RWPE1 (cell line): Measurements from ENCODE around the gene RASIP1.
"Not testable (repeated sequence)": the region's sequence is repeated elsewhere in the genome, so short reads cannot be mapped to it uniquely, and the experiment has no call there.

Experiments used
- CTCF ChIA-PET: fragments of 350-600 bp; sonication (Branson Sonifier 250); formaldehyde crosslinking; extraction: SDS; loops from one replicate; lab custom pipeline; 2021; lab: Yijun Ruan, JAX
- POLR2A ChIA-PET: fragments of 400-600 bp; formaldehyde crosslinking; extraction: SDS; loops from one replicate; lab custom pipeline; 2020; ENCODE audit warnings: antibody characterized with exemption; ENCODE audit not compliant: low non-redundant PET; lab: Yijun Ruan, JAX
- DNase-seq: peaks from one replicate; pipeline ENCODE4 v3.0.0; 2012; ENCODE audit warnings: low spot score
- H3K27ac ChIP-seq: fragments of 450-650 bp; 2 replicates; pipeline ENCODE4 v1.5.1; 2017
- TF ChIP-seq, protein P1 (sequence below): fragments of 450-650 bp; conservative IDR thresholded peaks from 2 replicates; pipeline ENCODE4 v1.5.1; 2017; ENCODE audit warnings: low read depth, mild to moderate bottlenecking

The RASIP1 gene

DNA sequence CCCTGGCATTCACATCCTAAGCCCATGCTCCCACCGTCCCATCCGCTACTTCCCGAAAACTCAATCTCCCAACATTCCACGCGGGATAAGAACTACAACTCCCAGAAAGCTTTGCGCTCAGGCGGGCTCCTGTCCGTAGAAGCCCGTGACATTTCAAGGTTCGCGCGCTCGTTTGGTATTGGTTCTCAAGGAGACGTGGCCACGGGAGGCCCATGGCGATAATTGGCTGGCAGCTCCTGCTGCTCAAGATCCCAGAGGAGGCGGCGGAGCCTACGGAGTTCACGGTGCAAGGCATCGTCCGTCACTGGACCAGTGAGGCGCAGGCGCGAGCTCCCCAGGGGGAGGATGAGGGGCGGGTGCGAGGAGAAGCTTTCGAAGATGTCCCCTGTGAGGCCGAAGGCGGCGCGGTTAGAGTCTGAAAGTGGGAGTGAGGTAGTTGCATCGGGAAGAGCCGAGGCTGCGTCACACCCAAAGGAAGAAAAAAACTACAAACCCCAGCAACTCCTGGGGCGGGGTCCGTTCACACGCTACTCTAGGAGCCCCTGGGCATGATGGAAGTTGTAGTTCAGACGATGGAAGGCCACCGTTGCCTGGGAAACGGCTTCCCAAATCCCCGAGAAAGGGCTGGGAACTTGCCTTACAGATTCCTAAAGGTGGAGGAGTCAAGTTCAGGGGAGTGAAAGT lies 19.7 kb downstream of the RASIP1 start:
- ChIA-PET CTCF (interaction anchor here (0.6 to 1.4 kb wide), 2 partner anchors 18 to 115 kb away, joined by 4 to 7 read pairs; partner anchors contain the start of gene HSD17B14), POLR2A (interaction anchor here (0.7 kb wide), 1 partner anchor 75 kb away, joined by 3 read pairs; the partner anchor contains the start of gene CA11)
- TF ChIP-seq, protein P1, sequence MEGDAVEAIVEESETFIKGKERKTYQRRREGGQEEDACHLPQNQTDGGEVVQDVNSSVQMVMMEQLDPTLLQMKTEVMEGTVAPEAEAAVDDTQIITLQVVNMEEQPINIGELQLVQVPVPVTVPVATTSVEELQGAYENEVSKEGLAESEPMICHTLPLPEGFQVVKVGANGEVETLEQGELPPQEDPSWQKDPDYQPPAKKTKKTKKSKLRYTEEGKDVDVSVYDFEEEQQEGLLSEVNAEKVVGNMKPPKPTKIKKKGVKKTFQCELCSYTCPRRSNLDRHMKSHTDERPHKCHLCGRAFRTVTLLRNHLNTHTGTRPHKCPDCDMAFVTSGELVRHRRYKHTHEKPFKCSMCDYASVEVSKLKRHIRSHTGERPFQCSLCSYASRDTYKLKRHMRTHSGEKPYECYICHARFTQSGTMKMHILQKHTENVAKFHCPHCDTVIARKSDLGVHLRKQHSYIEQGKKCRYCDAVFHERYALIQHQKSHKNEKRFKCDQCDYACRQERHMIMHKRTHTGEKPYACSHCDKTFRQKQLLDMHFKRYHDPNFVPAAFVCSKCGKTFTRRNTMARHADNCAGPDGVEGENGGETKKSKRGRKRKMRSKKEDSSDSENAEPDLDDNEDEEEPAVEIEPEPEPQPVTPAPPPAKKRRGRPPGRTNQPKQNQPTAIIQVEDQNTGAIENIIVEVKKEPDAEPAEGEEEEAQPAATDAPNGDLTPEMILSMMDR: no peak
- DNase-seq: peak; percentile 95
- peak overlapping the region; percentile 91 for H3K27ac ChIP-seq

DNA sequence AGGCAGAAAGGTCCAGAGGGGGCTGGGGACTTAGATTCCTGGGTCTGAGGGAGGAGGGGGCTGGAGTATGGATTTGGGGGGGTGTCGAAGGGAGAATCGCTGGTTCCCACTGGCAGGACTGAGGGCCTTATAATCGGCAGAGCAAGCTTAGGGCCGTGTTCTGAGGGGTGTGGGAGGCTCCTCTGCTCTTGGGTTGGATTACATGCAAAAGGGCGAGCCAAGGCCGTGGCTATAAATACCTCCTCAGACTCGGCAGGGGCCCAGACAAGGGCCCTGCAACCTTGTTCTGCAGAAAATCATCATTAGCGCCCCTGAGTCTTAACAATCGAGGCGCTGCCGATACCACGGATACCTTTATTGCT lies 20.2 kb downstream of the RASIP1 start:
- POLR2A ChIA-PET: interaction anchor here (0.7 kb wide), 1 partner anchor 74 kb away, joined by 3 read pairs; the partner anchor contains the start of gene CA11

DNA sequence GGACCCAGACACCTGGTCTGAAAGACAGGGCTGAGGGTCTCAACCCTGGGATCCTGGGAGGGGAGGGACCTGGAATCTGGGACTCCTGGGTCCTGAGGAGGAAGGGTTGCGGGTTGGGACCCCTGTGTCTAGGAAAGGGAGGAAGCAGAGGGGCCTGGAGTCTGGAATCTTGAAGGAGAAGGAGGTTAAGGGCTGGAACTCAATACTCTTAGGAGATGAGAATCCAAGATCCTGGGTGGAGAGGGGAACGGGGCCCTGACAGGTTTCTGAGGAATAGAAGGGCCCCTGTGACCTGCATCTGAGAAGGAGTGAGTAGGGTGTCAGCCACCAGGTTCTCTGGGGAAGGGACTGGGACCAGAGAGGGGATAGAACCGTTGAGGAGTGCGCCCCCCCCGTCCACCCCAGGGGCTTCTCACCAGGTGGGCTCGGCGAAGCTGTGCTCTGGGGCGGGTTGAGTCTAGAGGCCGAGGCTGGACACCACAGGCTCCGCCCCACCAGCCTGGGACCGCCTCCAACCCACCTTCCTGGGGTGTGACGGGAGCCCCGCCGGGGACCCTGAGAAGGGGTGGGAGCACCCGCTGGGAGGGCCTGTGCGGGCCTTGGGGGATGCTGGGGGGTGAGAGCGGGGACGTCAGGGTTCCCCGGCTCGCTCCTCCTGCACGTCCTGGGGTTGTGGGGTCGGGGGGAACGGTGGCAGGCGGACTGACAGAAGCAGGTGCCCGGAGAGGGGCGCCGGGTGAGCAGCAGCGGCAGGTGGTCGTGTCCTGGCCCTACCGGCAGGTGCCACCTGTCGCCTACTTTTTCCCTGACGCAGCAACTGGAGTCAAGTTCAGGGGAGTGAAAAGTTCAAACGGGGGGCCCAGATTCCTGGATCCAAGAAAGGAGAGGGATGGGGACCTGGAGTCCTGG lies 20.9 kb downstream of the RASIP1 start, which contains the start of gene MAMSTR:
MAMSTR (minus strand) TSS at position 463 of the 909 bp plus-strand sequence. CDS start 694 bp downstream, outside the sequence.
- DNase-seq: no peak
- CTCF ChIA-PET: interaction anchor here (1.4 kb wide), 1 partner anchor 19 kb away, joined by 7 read pairs; no protein-coding TSS in a partner anchor
- TF ChIP-seq, protein P1: no peak
- H3K27ac ChIP-seq: peak within 1 kb of the TSS; percentile 91
- POLR2A ChIA-PET: no interaction called here

More for the DNA sequence above, 20.2 kb downstream of the RASIP1 start:
- no peak for DNase-seq
- CTCF ChIA-PET: interaction anchor here (1.4 kb wide), 1 partner anchor 19 kb away, joined by 7 read pairs; no protein-coding TSS in a partner anchor
- TF ChIP-seq, protein P1: no peak
- peak overlapping the region; percentile 91 for H3K27ac ChIP-seq

DNA sequence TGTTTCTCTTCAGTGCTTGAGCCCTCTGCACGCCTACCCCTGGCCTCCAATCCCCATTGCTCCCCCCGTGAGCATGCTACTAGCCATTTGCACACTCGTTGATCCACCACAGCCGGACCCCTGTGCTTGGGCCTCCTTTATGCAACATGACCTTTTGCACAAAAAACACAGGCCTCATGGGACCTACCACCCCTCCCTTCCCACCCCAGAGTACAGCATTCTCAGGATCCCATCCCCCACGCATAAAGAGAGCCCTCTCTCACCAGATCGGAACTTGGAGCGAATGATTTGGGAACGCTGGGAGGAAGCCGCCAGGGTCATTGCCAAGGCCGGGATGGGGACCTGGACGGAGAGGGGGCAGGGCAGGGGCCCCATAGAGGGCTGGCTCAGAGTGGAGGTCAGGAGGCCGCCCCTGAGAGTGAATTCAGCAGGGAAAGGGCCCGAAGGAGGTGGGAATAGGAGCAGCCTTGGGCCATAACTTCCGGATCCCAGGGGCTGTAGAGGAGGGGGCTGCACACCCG lies 21.6 kb downstream of the RASIP1 start:
- no peak for DNase-seq
- POLR2A ChIA-PET: interaction anchor here (0.7 kb wide), 1 partner anchor 14 kb away, joined by 6 read pairs; no protein-coding TSS in a partner anchor
- CTCF ChIA-PET: no interaction called here
- H3K27ac ChIP-seq: peak overlapping the region; percentile 91; the same call in 1 of the 2 replicates
- TF ChIP-seq, protein P1: no peak

DNA sequence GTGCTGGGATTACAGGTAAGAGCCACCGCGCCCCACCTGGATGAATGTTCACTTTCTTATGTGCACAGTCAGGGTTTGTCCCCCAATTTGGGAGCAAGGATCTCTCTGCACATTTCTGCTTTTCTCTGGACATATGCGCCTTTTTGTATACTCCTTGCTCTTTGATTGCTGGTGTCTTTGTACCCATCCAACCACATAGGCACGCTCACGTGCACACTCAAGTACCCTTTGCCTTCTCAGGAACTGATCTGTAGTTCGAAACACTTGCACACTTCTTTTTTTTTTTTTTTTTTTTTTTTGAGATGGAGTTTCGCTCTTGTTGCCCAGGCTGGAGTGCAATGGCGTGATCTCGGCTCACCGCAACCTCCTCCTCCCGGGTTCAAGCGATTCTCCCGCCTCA lies 22.3 kb downstream of the RASIP1 start:
- POLR2A ChIA-PET: interaction anchor here (0.7 kb wide), 1 partner anchor 13 kb away, joined by 6 read pairs; no protein-coding TSS in a partner anchor
- CTCF ChIA-PET, DNase-seq: not testable (repeated sequence)
- H3K27ac ChIP-seq: peak overlapping the region; percentile 91

DNA sequence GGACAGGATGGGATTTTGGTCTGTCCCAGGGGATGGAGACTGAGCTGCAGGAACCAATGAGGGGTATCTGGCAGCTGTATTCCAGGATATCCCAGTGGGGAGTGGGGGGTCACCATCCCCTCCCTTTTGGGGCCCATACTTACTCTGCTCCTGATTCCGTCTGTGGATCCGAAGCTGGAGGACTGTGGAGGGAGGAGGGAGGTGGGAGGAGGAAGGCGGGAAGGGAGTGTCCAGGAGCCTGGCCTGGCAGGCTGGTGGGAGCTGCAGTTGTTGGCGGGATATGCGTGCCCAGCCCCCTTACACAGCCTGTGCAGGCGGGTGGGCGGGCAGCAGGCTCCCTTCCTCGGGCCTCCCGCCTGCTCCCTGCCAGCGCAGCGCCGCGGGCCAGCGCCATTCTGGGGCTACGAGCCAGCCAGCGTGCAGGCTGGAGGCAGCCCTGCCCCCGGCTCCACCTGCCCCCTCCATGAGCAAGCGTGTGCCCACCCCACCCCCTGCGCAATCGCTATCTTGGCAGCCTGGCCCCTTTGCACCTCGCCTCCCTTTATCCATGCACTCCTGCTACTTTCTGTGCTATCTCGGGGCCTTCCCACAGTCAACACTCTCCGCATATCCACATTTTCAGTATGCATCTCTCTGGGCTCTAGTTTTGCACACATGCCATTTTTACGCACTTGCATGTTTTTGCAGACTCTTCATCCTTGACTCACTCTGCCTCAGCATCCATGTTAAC lies 23.7 kb downstream of the RASIP1 start:
- ChIA-PET CTCF (interaction anchor here (0.5 to 0.7 kb wide), 3 partner anchors 23 to 141 kb away, joined by 3 to 9 read pairs (median 3); no protein-coding TSS in a partner anchor), POLR2A (interaction anchor here (0.6 kb wide), 1 partner anchor 21 kb away, joined by 4 read pairs; the partner anchor contains the start of gene FUT2)
- TF ChIP-seq, protein P1: no peak
- DNase-seq: no peak
- peak overlapping the region; percentile 91 for H3K27ac ChIP-seq
